Testis (tissue), 2 donors: ENCODE data around the gene ERCC1.

Experiments
- CTCF ChIP-seq, 3 experiments: fragments of 450-650 bp in 2 of 3; fragments of 200-600 bp in 1 of 3; sonication (generic) in 1 of 3; IDR thresholded peaks; one replicate each; pipeline ENCODE4 v1.5.1; 2016 to 2019; ENCODE audit warnings: antibody characterized with exemption in 3 of 3, mild to moderate bottlenecking in 2 of 3, moderate library complexity in 1 of 3
- POLR2A ChIP-seq: fragments of 450-650 bp; IDR thresholded peaks from one replicate; pipeline ENCODE4 v1.6.1; 2017; ENCODE audit warnings: antibody characterized with exemption, mild to moderate bottlenecking, moderate library complexity

GRCh38 chr19:45402298-45403061 lies 21.2 kb downstream of the ERCC1 start:
- peak; percentile 15 to 57 (median 31) for TF ChIP-seq CTCF (IDR thresholded peaks at IDR 0.05)
- TF ChIP-seq POLR2A, result no peak
